ENCODE data around the gene MBOAT2. TPM values are rescaled to one million over a fixed set of nuclear protein-coding genes. Genes with fewer than 3 reads are reported as not detected.

MBOAT2 gene
- total RNA-seq, 1 donor from 2014 or later, result 17.4 TPM

DNA sequence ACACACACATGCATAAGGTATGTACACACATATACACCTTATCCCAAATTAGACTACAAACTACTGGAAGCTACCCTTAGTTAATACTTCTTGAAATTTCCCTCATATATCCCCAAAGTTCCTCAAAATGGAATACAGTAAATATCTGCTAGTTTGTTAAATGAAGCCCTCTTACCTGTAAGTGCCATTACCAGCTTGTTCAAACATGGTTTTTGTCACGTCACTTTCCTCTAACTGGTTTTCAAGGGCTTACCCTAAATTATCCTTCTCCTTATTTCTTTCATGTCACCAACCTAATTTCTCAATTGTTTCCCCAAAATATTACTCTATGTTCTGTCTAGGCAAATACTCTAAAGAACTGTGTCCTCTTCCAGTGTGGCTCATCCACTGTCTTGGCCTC lies 141.7 kb downstream of the MBOAT2 start:
- DNase-seq (ENCODE audit: low read depth), result no peak

DNA sequence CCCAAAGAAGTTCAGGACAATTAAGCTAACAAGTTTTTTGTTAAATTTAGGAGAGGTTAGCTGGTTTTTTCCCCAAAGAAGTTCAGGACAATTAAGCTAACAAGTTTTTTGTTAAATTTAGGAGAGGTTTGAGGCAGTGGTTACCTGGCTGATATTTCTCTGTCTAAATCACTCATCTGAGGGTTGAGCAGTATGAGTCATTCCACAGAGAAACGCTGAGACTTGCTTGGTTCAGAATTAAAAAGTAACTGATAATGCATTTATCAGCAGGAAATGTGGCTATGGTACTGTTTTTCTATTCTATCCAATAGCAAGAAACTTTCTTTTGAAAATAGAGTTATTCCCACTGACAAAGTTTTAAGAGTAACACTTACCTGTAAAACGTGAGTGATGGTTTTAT lies 143.2 kb downstream of the MBOAT2 start:
- DNase-seq (ENCODE audit: low read depth), result no peak

DNA sequence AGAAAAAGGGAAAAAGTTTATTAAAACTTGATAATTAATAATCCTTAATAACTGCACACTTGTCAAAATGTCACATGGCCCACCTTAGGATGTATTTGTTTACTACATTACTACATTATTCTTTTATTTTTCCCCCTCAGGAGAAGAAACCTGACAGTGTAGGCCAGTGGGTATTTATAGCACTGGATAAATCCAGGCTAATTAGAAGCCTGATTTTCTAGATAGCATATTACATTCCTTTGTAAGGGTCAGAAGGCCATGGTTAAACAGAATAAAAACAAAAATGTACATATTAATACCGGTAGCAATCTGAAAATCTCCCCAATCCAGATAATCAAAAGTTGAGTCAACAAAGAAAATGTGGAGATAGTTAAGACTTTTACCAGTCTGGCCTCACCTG lies 144.6 kb downstream of the MBOAT2 start:
- DNase-seq (ENCODE audit: low read depth), result no peak

DNA sequence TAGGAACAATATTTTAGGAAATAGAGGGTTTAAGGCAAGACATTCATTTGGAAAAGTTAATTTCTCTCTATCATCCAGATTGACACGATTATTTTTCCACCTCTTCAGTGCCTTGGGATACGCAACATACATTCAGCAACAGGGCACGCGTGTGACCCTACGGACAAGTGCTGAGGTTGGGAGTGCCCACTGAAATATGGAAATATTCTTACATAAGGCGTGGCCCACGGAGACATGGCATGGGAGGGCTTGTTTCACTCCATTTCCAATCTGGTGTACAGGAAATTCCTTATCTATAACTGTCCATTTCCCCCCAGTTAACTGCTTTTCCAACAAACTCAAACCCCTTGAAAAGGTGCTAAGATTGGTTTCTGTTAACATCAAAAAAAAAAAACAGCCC lies 145.2 kb downstream of the MBOAT2 start:
- DNase-seq (ENCODE audit: low read depth), result no peak

DNA sequence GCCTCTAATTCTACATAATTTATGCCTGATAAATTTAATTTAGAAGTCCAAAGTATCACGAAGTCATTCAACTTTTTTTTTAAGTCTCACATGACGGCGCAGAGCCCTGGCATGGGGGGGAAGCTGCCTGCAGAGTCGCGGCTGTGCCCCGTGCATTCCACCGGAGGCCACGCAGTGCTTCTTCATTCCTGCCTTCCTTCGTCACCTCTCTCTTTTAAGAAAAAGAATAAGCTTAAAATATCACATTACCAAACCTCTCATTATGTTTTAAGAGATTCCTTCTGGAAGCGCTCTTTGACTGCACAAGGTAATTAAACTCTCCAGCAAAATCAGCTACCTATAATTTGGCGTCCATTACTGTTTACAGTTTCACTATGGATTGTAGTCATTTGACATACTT lies 145.8 kb downstream of the MBOAT2 start:
- DNase-seq (ENCODE audit: low read depth), result no peak

DNA sequence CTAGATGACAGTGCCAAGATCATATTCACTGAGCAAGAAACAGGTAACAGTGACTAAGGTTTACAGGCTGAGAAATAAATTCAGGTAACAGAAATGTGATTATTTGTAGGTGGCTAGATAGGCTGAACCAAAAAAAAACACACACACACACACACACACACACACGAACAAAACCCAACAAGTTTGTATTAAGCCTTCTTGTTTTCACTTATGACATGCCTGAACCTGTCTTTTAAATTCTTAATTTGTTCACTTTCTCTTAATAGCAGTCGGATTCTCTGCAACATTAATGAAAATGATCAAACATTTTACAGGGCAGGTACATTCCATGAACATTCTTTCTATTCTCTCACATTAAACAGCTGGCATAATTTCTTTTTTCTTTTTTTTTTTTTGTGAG lies 147.3 kb downstream of the MBOAT2 start:
- DNase-seq (ENCODE audit: low read depth), result no peak

DNA sequence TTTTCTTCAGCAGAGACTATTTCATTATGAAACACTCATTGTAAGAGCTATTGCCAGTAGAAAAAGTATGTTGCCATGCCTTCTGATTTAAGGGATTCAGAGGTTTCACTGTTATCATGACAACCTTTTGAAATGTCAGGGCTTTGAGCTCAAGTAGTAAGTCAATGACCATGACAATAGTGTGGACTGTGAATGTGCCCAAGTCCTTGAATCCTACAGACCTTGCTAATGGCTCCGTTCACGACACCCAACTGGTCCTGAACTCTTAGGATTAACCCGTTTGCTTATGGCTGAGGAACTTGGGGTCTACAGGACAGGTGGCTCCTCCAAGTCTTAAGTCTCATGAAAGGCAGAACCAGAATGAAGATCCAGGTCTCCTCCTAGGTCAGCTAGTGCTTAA lies 148.5 kb downstream of the MBOAT2 start:
- no peak for DNase-seq (ENCODE audit: low read depth)

DNA sequence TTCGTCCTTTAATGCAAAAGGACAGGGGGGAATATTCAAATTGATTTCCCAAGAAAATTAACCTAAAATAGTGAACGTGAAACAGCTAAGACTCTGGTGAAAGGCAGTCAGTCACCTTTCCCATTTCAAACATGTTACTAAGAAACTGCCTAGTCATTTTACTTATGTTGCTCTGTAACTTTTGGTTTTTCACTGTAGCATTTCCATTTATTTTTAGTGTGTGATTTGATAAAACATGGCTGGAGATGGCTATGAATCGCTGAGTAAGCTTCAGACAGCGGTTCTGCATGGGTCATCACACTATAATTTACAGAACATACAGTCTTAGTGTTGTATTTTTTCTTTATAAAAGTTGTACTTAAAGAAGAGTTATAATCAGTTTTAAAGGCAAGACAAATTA lies 150.1 kb downstream of the MBOAT2 start:
- no peak for DNase-seq (ENCODE audit: low read depth)

DNA sequence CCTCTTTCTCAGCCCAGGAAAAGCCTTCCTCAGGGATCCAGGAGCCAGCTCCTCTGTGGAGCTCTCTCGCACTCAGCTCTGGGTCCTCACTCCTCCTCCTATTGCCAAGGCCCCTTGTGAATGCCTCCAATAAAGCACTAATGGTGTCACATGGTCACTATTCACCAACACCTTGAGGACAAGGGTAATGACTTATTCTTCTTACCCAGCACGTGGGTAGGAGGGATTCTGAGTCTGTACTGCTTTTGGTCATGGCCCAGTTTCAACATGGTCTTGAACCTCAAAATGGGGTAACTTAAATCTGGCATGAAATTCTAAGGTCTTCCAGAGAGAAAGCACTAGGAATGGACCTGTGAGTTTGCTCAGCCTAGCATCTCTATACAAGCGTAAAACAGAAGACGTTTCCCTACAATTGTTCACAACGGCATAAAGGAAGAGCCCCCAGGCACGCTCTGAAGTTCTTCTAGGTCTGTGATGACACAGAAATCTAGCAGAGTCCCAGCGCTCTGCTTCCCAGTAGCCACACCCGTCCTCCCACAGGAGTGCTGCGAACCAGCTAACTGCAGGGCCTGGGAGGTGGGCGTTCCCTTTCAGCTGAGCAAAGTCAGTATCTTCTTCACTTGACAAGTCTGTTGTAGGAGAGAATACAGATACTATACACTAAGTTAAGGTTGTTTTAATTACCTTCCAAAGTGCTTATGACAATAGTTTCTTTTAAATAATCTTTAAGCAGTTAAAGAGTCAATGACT lies 151.5 kb downstream of the MBOAT2 start:
- no peak for DNase-seq (ENCODE audit: low read depth)

DNA sequence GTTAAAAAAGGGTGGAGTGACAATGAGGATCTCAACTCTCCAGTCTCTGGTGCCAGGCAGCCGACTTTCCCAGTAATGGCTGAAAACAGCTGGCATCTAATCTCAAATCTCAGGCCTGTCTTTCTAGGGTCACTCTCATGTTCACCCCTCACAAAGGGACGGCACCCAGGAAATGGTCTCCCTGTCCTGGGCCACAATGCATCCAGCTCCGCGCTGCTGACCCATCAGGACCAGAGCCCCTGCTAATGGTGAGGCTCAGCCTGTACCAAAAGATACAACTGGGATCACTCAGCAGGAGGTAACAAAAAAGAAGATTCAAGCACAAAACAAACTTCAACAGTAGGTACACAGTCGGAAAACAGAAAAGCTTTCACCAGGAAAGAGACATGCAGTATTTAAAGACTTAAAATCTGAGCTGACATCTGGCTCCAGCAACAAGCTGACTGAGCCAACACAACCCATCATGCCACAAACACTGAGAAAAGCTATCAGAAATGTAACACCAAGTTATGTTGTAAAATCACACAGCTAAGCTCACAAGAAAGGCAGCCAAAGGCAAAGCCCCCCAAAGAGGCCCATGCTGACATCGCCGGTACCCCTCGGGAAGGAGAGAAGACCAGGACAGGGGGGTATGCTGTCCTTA lies 152.5 kb downstream of the MBOAT2 start:
- no peak for DNase-seq (ENCODE audit: low read depth)

DNA sequence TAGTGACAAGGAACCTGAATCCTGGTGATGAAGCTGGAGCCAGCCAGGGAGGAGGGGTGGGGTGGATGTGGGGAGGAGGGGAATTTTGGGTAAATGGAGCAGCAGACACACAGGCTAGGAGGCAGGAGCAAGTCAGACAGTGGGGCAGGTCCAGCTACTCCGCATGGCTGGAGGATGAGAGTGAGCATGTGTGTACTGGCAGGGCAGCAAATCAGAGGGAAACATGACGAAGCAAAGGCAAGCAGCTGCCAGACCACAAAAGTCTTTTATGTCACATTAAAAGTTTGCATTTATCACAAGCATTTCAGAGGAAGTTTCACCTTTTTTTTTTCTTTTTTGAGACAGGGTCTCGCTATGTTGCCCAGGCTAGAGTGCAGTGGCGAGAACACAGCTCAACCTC lies 154.2 kb downstream of the MBOAT2 start:
- peak; percentile 37 for DNase-seq (ENCODE audit: low read depth)

DNA sequence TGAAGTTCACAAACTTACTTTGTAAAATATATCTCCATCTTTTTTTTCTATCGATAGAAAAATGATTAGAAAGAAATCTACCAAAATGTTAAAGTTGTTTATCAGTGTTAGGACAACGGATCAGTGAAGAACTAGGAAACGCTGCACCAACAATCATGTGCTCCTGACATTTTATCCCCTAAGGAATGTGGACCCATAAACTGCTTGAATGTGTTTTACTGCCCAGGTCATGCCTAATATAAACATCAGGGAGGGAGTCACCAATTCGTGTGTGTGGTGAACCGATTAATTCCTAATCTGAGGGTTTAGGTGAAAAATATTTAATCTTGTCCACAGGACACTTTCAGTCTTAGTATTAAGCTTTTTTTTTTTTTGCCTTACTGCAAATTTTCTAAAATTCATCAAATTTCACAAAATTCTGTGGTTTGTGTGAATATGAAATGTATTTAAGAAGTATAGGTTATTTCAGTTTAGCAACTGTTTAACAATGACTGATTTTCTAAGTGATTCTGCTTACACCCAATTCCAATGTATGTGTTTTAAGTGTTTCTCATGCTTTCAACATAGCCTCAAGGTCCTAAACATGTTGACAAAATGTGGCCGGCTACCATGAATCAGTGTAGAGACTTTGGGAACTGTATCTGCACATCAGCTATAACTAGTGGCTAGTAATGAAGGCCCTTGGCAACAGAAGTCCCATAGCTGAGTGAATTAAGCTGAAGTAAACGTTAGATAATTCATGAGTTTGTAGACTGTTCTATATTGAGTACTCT lies 155.0 kb downstream of the MBOAT2 start:
- DNase-seq (ENCODE audit: low read depth), result no peak

DNA sequence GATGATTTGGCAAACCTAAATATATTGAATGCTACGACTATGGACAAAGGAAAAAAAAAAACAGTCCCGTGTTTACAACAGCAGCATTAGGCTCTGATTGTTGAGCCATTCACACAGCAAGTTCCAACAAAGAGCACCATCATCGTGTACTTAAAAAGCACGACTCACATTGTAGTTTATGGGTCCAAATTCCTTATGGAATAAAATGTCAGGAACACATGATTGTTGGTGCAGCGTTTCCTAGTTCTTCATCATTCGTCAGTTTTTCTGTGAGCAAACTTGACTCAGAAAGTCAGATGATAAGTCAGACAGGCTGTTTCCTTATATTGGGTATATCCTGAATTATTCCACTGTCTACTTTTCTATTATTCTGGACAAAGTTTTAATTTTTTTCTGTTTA lies 156.1 kb downstream of the MBOAT2 start:
- no peak for DNase-seq (ENCODE audit: low read depth)

DNA sequence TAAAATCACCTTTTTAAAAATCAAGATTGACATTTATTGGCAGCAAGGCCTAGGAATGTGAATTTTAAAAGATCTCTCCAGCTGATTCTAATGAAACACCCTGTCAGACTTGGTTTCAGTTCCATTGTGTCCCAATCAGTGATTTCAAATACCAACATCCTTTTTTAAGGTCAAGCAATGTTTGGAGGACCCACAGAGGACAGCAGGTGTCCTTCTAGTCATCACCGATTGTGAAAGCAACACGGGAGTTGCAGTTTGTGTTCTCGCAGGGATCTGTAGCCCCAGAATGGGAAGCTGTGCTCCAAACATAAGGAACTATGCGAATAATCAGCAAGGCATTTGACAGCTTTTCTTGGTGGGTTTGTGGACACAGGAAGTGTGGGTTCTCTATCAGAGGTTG lies 161.6 kb downstream of the MBOAT2 start:
- no peak for DNase-seq (ENCODE audit: low read depth)

DNA sequence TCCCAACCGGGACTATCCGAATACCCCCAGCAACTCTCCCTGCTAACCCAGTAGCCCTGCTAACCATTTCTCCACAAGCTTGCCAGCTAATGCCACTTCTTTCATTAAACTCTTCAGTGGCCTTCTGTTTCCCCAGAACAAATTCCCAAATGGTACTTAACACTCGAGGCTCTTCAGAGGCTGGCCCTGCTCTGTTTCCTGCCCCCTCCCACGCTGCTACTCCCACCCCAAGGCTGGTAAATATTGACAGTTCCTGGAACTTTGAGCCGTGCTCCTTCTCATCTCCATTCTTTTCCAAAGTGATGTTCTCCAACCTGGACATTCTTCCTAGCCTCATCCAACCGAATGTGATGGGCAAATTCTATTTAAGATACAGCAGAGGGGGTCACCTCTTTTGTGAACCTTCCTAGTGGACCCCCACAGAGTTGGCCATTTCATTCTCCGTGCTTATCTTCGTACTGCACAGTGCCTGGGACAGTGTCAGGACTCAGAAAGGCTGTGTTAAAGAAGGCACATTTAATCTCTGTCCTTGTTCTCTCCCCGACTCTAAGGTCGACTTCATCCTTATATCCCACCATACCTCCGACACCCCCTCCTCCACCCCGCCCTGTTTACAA lies 162.9 kb downstream of the MBOAT2 start:
- DNase-seq (ENCODE audit: low read depth), result no peak

DNA sequence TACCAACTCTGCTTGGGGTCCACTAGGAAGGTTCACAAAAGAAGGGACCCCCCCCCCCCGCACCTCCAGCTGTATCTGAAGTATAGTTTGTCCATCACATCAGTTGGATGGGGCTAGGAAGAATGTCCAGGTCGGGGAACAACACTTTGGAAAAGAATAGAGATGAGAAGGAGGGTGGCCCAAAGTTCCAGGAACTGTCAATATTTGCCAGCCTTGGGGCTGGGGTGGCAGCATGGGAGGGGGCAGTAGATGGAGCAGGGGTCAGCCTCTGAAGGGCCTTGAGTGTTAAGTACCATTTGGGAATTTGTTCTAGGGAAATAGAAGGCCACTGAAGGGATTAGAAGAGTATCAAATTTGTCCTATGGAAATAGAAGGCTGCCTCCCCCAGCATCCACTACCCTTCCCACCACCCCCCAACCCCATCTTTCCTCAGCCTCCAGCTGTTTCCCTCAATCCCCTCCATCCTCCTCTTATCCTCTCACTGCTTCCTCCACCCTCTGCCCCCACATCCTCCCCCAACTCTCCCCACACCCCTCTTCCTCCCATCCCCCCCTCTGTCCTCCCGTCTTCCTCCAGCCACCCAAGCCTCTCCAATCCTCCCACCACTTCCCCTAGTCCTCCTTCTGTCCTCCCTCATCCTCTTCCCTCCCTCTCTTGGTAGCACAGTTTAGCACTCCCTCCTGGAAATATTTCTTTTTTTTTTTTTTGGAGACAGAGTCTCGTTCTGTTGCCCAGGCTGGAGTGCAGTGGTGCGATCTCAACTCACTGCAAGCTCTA lies 164.1 kb downstream of the MBOAT2 start:
- no peak for DNase-seq (ENCODE audit: low read depth)

DNA sequence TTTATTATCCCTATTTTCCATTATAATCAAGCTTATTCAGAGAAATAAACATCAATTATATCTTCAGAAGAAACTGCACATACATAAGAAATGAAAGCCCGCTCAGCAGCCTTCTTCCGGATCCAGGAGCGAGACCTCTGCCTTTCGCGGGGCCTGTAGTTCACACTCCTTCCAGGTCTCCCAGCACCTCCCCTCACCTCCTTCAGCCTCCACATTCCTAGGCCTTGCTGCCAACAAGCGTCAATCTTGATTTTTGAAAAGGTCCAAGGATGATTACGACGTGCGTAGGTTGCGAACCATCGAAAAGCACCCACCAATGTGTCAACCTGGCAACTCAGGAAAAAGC lies 165.7 kb downstream of the MBOAT2 start:
- no peak for DNase-seq (ENCODE audit: low read depth)

DNA sequence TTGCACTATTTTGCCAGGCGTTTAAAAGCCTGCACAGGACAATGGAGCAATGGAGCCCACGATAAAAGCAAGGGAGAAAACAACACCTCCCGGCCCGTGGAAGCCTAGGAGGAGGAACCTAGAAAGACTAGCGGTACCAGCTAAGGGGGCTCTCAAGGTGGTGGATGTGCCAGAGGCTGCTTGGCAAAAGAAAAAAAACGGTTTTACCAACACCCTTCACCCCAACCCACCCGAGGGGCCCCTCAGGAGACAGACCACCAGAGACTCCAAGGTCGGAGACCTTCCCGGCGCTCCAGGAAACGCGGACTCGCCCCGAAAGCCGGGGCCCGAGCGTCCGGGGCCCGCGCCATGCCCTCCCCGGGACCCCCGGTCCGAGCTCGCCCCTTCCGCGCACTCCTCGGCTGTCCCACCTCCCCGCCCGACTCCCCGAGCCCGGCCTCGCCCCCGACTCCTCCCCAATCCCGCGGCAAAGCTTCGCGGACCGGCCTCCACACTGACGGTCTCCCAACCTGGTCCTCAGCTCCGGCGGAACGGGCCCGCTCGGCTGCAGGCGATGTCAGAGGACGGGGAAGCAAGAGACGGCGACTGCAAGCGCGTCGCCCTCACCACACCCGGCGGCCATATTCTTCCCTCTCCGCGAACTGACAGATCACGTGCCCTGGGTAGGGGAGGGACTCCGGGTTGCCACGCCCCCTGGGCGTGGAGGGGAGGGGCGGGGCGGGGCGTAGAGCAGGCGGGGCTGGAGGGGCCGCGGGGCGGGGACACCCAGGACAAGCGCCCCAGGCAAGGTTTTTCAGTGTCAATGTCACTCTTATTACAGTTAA lies 166.3 kb downstream of the MBOAT2 start, which contains the start of gene KIDINS220:
Gene KIDINS220 (minus strand): TSS at position 643 of the 824 bp plus-strand sequence. CDS start 10,520 bp downstream, outside the sequence.
- DNase-seq (ENCODE audit: low read depth), result peak; percentile 89

DNA sequence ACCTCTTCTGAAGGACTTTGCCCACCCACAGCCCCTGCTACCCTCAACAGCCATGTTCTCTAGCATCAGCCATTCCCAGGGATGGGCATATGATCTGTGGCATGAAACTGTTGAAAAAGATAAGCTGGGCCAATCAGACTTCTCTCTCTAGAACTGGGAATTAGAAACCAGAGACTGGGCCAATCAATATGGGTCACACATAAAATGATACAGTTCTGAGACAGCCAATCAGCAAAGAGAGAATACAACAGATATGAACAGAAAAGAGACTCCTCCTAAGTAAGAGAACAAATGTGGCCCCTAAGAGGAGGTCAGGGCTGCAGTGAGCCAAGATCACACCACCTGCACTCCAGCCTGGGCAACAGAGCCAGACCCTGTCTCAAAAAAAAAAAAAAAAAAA lies 168.2 kb downstream of the MBOAT2 start:
- DNase-seq (ENCODE audit: low read depth), result no peak

DNA sequence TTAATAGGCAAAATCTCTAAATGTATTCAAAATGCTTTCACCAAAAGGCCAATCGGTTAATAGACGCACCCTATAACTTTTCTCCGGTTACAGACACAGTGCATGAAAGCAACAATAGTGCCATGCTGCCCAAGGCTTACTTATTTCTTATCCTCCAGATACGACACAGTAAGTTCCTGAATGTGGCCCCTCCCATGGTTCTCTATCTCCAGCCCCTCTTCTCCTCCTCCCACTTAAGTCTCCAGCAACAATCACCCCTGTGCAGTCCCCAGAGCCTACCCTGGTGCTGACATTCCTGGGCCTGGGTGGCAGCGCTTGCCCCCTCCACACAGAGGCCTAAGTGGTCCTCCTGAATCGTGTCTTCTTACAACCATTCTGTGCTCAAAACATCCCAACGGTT lies 169.6 kb downstream of the MBOAT2 start:
- DNase-seq (ENCODE audit: low read depth), result no peak
